ENCODE data around the gene CRYAB. TPM values are rescaled to one million over a fixed set of nuclear protein-coding genes. Genes with fewer than 3 reads are reported as not detected.
A peak's percentile ranks its signal among the peaks of the same experiment; 100 is the strongest.
"Not testable (repeated sequence)": the region's sequence is repeated elsewhere in the genome, so short reads cannot be mapped to it uniquely, and the experiment has no call there.

CRYAB gene
- total and polyA plus RNA-seq, 7 donors = 4,737 to 12,187 (median 9,763) TPM

DNA sequence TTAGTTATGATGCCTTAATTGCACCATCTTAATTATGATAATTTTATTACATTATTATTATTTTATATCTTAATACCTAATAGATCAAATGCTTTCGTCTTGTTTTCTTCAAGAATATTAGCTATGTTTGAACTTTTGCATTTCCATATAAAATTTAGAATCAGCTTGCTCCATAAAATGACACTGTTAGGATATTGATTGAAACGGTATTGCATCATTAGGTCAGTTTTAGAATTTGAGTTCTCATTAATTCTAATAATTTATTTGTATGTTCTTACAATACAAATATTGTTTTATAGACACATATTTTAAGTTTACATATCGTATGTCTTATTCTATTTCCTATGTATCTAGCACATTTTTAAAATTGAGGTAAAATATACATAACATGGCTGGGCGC lies 25.5 kb downstream of the CRYAB start:
- no peaks in the 10 kb centered on the region for H3K9me3 ChIP-seq
- no peaks in the 10 kb centered on the region for H3K4me1 ChIP-seq
- no peak for DNase-seq
- WGBS, 3 donors = 81 to 94% (median 91%) methylated on average over 4 of the region's 4 CpGs
- H3K36me3 ChIP-seq (ENCODE audit: insufficient read depth in 1 of 2, low read depth in 1 of 2) = no peaks in the 10 kb centered on the region
- ATAC-seq = no peak
- H3K27me3 ChIP-seq (ENCODE audit: insufficient read depth in 3 of 3, low read length in 2 of 3) = no peaks in the 10 kb centered on the region
- TF ChIP-seq, protein P1, sequence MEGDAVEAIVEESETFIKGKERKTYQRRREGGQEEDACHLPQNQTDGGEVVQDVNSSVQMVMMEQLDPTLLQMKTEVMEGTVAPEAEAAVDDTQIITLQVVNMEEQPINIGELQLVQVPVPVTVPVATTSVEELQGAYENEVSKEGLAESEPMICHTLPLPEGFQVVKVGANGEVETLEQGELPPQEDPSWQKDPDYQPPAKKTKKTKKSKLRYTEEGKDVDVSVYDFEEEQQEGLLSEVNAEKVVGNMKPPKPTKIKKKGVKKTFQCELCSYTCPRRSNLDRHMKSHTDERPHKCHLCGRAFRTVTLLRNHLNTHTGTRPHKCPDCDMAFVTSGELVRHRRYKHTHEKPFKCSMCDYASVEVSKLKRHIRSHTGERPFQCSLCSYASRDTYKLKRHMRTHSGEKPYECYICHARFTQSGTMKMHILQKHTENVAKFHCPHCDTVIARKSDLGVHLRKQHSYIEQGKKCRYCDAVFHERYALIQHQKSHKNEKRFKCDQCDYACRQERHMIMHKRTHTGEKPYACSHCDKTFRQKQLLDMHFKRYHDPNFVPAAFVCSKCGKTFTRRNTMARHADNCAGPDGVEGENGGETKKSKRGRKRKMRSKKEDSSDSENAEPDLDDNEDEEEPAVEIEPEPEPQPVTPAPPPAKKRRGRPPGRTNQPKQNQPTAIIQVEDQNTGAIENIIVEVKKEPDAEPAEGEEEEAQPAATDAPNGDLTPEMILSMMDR (IDR thresholded peaks at IDR 0.05) = no peak
- H3K4me3 ChIP-seq = no peak overlapping the region
- intact Hi-C loops (cut with DNase I) = no loop called here
- no peak overlapping the region for H3K27ac ChIP-seq

DNA sequence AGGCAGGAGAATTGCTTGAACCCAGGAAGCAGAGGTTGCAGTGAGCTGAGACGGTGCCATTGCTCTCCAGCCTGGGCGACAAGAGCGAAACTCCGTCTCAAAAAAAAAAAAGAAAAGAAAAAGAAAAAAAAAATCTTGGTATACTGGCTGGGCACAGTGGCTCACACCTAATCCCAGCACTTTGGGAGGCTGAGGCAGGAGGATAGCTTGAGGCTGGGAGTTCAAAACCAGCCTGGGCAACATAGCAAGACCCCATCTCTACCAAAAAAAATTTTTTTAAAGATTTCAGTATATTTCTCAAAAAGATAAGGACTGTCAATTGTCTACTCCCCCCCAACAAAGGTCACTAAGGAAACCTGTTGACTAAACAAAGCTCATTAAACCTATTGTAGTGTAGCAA lies 26.5 kb downstream of the CRYAB start:
- intact Hi-C loops (cut with DNase I); H3K4me3 ChIP-seq; H3K27me3 ChIP-seq (ENCODE audit: insufficient read depth in 3 of 3, low read length in 2 of 3); H3K36me3 ChIP-seq (ENCODE audit: insufficient read depth in 1 of 2, low read depth in 1 of 2); H3K27ac ChIP-seq; ATAC-seq; H3K4me1 ChIP-seq; DNase-seq; H3K9me3 ChIP-seq: not testable (repeated sequence)
- WGBS, 3 donors = 63 to 97% (median 80%) methylated on average over 4 of the region's 4 CpGs

DNA sequence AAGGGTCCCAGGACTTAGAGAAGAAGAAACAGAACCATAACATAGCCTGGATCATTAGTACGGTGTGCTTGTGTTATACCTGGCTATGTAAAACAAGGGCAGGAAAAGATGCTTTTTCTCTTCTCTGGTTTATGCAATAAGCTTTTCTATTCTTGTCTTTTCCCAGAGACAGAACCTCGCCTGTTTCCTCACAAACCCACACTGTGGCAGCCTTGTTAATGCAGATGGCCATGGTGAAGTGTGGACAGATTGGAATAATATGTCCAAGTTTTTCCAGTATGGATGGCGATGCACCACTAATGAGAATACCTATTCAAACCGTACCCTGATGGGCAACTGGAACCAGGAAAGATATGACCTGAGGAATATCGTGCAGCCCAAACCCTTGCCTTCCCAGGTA lies 29.4 kb downstream of the CRYAB start:
- H3K4me1 ChIP-seq = peaks cover 4% of the 10 kb centered on the region
- TF ChIP-seq, protein P1 (IDR thresholded peaks at IDR 0.05) = no peak
- DNase-seq (no peak), ATAC-seq (no peak)
- H3K27me3 ChIP-seq (ENCODE audit: insufficient read depth in 3 of 3, low read length in 2 of 3) = no peaks in the 10 kb centered on the region
- intact Hi-C loops (cut with DNase I) = no loop called here
- no peak overlapping the region for H3K27ac ChIP-seq
- H3K4me3 ChIP-seq = no peak overlapping the region
- H3K9me3 ChIP-seq = no peaks in the 10 kb centered on the region
- WGBS, 3 donors = 78 to 85% (median 81%) methylated on average over 5 of the region's 5 CpGs
- H3K36me3 ChIP-seq (ENCODE audit: insufficient read depth in 1 of 2, low read depth in 1 of 2) = no peaks in the 10 kb centered on the region

DNA sequence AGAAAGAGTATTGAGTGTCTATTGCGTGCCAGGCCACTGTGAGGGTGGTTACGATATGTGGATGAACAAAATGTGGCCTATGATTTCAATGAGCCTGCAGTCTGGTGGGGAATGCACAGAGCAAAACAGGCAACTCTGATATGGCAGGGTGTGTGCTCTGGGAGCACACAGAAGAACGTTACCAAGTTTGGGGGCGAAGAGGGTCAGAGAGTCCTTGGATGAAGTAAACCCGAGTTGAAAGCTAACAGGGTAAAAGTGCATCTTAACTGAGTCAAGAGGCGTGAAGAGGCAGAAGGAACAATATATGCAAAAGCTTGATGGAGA lies 32.0 kb downstream of the CRYAB start:
- H3K4me1 ChIP-seq = peaks cover 4% of the 10 kb centered on the region
- no peaks in the 10 kb centered on the region for H3K27me3 ChIP-seq (ENCODE audit: insufficient read depth in 3 of 3, low read length in 2 of 3)
- no peaks in the 10 kb centered on the region for H3K9me3 ChIP-seq
- no peak for DNase-seq
- peaks cover 0 to 7% of the 10 kb centered on the region in 2 donors for H3K36me3 ChIP-seq (ENCODE audit: insufficient read depth in 1 of 2, low read depth in 1 of 2)
- peak overlapping the region; percentile 70 for H3K4me3 ChIP-seq
- peak overlapping the region; percentile 94 for H3K27ac ChIP-seq
- TF ChIP-seq, protein P1 (IDR thresholded peaks at IDR 0.05) = no peak
- ATAC-seq = peak in 2 of 4 donors; percentile 0 to 19
- 39 to 43% (median 41%) methylated on average over 6 of the region's 6 CpGs for WGBS, 3 donors
- intact Hi-C loops (cut with DNase I) = loop anchor here (5.0 kb wide), 4 partner anchors 33 to 103 kb away; partner anchors contain the start of genes CRYAB (in 2 of the 2) and HSPB2 (in 2 of the 2)

DNA sequence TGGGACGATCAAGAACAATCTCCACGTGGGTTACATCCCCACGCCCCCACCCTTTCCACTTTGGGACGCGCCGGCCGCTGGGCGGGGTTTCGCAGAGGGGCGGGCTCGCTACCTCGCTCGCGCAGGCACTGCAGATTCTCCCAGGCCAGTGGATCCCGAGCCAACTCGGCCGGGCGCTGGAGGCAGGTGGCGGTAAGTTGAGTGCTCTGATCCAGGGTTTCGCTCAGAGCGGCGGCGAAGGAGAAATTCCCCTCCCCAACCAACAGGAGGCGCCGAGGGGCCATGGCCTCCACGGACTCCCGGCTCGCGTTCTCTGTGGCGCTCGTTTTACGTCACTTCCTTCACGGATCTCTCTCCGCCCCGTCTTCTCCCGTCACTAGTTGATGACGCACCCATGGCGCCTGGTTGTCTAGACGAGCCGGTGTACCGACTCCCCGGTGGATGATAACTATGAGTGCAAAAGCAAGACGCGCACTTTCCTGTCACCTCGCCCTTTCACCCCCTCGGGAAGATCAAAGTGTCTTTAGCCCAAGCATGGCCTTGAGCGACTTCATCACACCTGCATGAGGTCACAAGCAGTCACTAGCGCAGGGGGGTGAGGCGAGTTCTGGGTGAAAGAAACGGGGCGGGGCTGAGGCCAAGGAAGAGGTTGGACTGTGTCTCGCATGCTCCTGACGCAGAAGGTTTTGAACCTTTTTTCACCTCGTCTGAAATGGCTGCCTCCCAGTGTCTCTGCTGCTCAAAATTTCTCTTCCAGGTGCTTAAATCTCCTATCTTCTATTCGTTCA lies 32.5 kb downstream of the CRYAB start, which contains the start of the genes CFAP68 and FDXACB1:
Gene CFAP68, plus strand, starts transcription at position 693 of the 788 bp plus-strand sequence. Its CDS starts 20 bp downstream, at position 713.
Gene FDXACB1, minus strand, starts transcription at position 317 of the 788 bp plus-strand sequence. Its CDS starts 33 bp downstream, at position 284.
- H3K36me3 ChIP-seq (ENCODE audit: insufficient read depth in 1 of 2, low read depth in 1 of 2) = peaks cover 0 to 7% of the 10 kb centered on the region in 2 donors
- WGBS, 3 donors = 0% methylated on average over 50 to 55 of the region's 55 CpGs
- no peaks in the 10 kb centered on the region for H3K9me3 ChIP-seq
- DNase-seq (peak; percentile 94 to 98), ATAC-seq (peak; percentile 93 to 94 (median 94))
- TF ChIP-seq, protein P1 (IDR thresholded peaks at IDR 0.05) = peak; percentile 95
- H3K27me3 ChIP-seq (ENCODE audit: insufficient read depth in 3 of 3, low read length in 2 of 3) = no peaks in the 10 kb centered on the region
- peaks cover 4% of the 10 kb centered on the region for H3K4me1 ChIP-seq
- peak within 1 kb of the TSS; percentile 94 for H3K27ac ChIP-seq
- H3K4me3 ChIP-seq = peak within 1 kb of the TSS; percentile 70
- intact Hi-C loops (cut with DNase I) = loop anchor here (5.0 kb wide), 4 partner anchors 33 to 103 kb away; partner anchors contain the start of genes CRYAB (in 2 of the 2) and HSPB2 (in 2 of the 2)

Measured in psoas muscle (tissue), 8 donors.